SH-SY5Y (cell line): ENCODE data around the gene GSG1L.

Experiments
- GATA2 ChIP-seq: IDR thresholded peaks from 2 replicates; pipeline ENCODE4 v1.6.1; 2011; ENCODE audit warnings: mild to moderate bottlenecking, low read depth, low read length
- GATA3 ChIP-seq: IDR thresholded peaks from 2 replicates; pipeline ENCODE4 v1.6.1; 2011; ENCODE audit warnings: low read depth, mild to moderate bottlenecking, low read length, moderate library complexity

DNA sequence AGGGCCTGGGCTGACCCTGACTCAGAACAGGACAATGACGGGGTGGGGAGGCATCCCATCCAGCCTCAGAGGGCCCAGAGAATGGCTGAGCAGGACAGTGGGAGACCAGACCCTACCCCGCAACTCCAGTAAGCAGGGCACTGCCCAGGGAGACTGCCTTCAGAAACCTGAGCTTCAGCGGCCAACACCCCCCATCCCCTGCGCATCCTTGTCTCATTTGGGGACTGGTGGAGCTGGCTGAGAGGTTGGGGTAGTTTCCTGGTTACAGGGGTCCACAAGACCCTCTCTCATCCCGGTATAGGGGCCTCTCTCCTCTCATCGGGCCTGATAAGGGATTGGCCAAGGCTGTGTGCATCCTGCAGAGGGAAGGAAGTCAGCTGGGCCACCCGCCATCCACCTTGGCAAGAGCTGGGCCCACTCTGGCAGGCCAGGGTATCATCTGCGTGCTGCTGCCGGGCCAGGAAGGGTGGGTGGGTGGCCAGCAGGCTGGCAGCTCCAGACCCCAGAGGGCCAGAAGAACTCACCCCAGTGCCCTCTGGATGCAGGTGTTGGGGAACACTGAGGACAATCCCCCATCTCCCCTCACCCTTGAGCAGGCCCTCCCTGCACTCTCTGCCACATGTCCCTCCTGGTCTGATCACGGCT lies 284.5 kb downstream of the GSG1L start:
- TF ChIP-seq GATA2 (no peak), GATA3 (no peak)
